Subcutaneous abdominal adipose tissue (tissue), 5 donors: ENCODE results near the gene OR10H5.
"Not testable (repeated sequence)": the region's sequence is repeated elsewhere in the genome, so short reads cannot be mapped to it uniquely, and the experiment has no call there.

ENCODE experiments used
- H3K27ac ChIP-seq: one replicate; pipeline ENCODE4 v1.7.0; 2013; ENCODE audit warnings: low read depth, mild to moderate bottlenecking, inconsistent platforms, low read length, moderate library complexity
- H3K27me3 ChIP-seq, 5 donors: one replicate each; pipeline ENCODE4 v1.7.0; 2013; ENCODE audit warnings: low read length in 5 of 5, inconsistent platforms in 1 of 5; ENCODE audit not compliant: control insufficient read depth in 5 of 5, insufficient read depth in 4 of 5
- H3K36me3 ChIP-seq, 5 donors: one replicate each; pipeline ENCODE4 v1.7.0; 2013; ENCODE audit warnings: low read length in 5 of 5; ENCODE audit not compliant: control insufficient read depth in 5 of 5, insufficient read depth in 5 of 5
- H3K4me1 ChIP-seq, 5 donors: one replicate each; pipeline ENCODE4 v1.7.0; 2013; ENCODE audit warnings: low read length in 5 of 5, mild to moderate bottlenecking in 3 of 5, moderate library complexity in 1 of 5; ENCODE audit not compliant: control insufficient read depth in 5 of 5, insufficient read depth in 5 of 5
- H3K4me3 ChIP-seq, 5 donors: one replicate each; pipeline ENCODE4 v1.7.0; 2013; ENCODE audit warnings: low read length in 5 of 5, low read depth in 1 of 5
- H3K9ac ChIP-seq, 5 donors: one replicate each; pipeline ENCODE4 v1.7.0; 2013; ENCODE audit warnings: low read length in 5 of 5, mild to moderate bottlenecking in 4 of 5, moderate library complexity in 3 of 5
- H3K9me3 ChIP-seq, 5 donors: one replicate each; pipeline ENCODE4 v1.7.0; 2013; ENCODE audit warnings: low read length in 5 of 5; ENCODE audit not compliant: control insufficient read depth in 5 of 5
- donor health status: healthy.
- donor health status: healthy.
- donor health status: healthy.
- donor health status: healthy.
- donor health status: healthy.

OR10H5 gene, protein sequence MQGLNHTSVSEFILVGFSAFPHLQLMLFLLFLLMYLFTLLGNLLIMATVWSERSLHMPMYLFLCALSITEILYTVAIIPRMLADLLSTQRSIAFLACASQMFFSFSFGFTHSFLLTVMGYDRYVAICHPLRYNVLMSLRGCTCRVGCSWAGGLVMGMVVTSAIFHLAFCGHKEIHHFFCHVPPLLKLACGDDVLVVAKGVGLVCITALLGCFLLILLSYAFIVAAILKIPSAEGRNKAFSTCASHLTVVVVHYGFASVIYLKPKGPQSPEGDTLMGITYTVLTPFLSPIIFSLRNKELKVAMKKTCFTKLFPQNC

DNA sequence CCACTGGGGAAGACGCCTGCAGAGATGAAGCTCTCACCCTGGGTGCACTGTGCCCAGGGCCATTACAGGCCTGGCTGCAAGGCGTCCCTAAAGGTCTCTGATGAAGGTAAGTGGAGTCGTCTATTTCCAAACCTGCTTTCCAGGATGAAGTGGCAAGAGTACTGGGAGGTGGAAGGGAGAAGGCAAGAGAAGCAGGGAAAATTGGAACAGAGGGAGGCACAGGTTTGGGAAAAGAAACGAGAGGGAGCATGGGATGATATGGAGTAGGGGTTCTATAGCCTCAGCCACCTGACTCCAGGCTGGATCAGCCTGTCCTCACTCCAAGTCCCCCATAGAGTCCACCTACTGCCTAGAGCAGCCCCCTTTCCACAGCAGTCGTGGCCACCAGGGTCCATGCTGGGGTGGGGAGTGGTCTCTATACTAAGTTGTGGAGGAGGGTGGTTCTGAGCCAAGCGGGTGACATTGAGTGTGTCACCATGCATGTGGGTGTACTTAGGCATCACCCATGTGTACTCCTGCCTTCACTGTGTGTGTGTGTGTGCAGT, at the start of gene OR10H5:
Gene OR10H5 (plus strand): TSS at position 51 of the 545 bp plus-strand sequence. CDS start 6,388 bp downstream, outside the sequence.
- no peak within 1 kb of the TSS for H3K27ac ChIP-seq
- H3K9ac ChIP-seq = no peak within 1 kb of the TSS
- no peaks in the 10 kb centered on the region for H3K36me3 ChIP-seq
- no peaks in the 10 kb centered on the region for H3K9me3 ChIP-seq
- no peaks in the 10 kb centered on the region for H3K4me1 ChIP-seq
- H3K27me3 ChIP-seq = peaks cover 7 to 18% (median 10%) of the 10 kb centered on the region in 5 donors
- H3K4me3 ChIP-seq = no peak within 1 kb of the TSS

DNA sequence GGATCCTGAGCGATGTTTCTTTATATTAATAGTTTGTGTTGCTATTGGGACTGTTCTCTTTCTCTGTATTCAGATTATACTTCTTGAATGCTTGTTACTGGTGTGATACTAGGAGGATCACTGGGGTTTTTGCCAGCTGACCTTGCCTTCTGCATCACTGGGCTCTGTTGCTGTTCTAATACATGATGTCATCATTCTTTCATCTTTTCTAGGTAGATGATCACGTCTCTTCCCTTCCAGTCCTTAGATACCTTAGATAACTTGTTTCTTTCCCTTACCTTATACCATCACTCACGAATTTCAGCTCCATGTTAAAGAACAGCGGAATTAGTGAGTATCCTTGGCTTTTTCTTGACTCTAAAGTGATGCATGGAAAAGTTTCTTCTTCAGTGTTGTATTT, 49.7 kb upstream of the OR10H5 start, which contains the start of gene OR10H3:
Gene OR10H3 (plus strand): TSS at position 264 of the 400 bp plus-strand sequence. CDS start 3,408 bp downstream, outside the sequence.
- peaks cover 0 to 3% (median 0%) of the 10 kb centered on the region in 5 donors for H3K27me3 ChIP-seq
- peaks cover 7 to 25% (median 17%) of the 10 kb centered on the region in 5 donors for H3K9me3 ChIP-seq
- H3K36me3 ChIP-seq = no peaks in the 10 kb centered on the region
- no peak within 1 kb of the TSS for H3K9ac ChIP-seq
- H3K4me3 ChIP-seq = no peak within 1 kb of the TSS
- H3K27ac ChIP-seq = no peak within 1 kb of the TSS
- H3K4me1 ChIP-seq = no peaks in the 10 kb centered on the region

DNA sequence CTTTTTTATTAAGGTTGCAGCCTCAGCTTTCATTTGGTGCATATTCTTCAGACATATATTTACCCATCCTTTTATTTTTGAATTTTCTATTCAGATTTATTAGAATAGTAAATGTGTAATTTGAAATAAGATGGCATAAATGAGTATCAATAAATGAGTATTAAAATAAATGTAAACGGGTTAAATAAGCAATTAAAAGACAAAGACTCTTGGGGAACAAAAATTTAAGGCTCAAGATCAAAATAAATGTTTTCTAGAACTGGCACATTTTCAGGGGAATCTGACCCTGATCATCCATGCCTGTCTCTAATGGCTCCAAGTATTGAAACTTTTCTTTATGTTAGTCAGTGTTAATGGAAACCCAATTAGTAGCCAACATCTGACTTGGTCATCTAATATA, 46.7 kb upstream of the OR10H5 start:
- Histone ChIP-seq H3K4me3 (no peak overlapping the region), H3K27me3 (peaks cover 0 to 10% (median 0%) of the 10 kb centered on the region in 5 donors), H3K9ac (no peak overlapping the region), H3K4me1 (no peaks in the 10 kb centered on the region), H3K36me3 (no peaks in the 10 kb centered on the region), H3K9me3 (peaks cover 7 to 25% (median 17%) of the 10 kb centered on the region in 5 donors), H3K27ac (no peak overlapping the region)

DNA sequence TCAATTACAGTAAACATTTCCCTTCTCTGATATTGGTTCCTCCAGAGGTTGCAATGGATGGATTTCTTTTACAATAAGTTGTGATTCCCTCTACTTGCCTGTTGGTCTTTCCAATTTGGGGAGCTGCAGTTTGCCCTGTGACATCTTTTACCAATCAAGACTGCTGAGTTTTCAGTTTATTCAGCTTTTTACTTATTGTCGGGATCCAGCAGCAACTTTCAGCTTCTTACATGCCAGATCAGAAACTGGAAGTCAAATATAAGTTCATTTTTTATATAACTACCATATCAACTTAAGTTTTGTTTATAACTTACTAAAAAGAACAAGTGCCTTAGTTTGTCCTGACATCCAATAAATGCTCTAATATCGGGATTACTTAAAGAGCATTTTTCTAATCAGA, 39.2 kb upstream of the OR10H5 start:
- H3K4me1 ChIP-seq = no peaks in the 10 kb centered on the region
- no peak overlapping the region for H3K9ac ChIP-seq
- no peak overlapping the region for H3K27ac ChIP-seq
- peaks cover 11 to 17% (median 12%) of the 10 kb centered on the region in 5 donors for H3K27me3 ChIP-seq
- no peaks in the 10 kb centered on the region for H3K36me3 ChIP-seq
- no peaks in the 10 kb centered on the region for H3K9me3 ChIP-seq
- H3K4me3 ChIP-seq = no peak overlapping the region

DNA sequence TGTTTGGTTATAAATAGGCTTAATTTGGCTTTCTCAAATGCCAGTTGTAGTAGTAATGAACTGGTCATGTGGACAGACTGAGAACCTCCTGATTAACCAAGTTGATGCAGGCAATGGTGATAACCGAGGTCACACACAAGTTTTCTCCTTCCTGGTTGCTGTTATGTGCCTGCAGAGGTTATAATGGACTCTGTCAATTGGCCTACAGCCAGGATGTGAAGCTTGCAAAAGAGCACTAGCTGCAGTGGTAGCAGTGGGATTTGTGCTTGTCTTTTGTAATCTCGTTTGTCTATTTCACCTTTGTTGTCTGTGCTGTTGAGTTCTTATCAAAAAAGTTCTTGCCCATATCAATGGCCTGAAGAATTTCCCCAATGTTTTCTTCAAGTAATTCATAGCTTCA, 29.1 kb upstream of the OR10H5 start:
- Histone ChIP-seq H3K27ac (no peak overlapping the region), H3K27me3 (peaks cover 13 to 25% (median 17%) of the 10 kb centered on the region in 5 donors), H3K36me3 (no peaks in the 10 kb centered on the region)

DNA sequence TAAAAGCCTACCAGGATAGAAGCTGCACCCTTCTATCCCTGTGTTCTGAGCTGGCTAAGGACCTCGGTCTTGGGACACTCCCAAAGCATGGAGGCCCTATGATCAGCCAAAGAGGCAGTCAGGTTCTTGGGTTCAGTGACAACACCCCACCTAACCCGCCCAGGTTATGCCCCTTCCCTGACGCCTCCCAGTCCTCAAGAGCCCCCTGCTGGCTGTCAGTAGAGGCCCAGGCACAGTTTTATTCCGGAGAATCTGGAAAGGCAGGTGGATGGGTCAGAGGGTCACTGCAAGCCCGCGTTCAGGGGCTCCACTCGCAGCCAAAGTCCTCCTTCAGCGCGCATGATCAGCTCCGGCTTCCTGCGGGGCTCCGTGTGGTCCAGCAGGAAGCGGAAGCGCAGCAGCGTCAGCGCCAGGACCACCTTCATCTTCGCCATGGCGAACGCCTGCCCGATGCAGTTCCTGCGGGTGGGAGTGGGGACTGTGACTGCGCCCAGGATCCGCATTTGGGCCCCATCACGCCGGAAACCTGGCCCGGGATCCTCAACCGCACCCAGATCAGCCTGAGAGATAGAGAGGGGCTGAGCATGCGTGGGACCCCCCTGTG, 27.4 kb upstream of the OR10H5 start:
- no peaks in the 10 kb centered on the region for H3K4me1 ChIP-seq
- H3K4me3 ChIP-seq = no peak overlapping the region
- H3K27ac ChIP-seq = no peak overlapping the region
- H3K36me3 ChIP-seq = no peaks in the 10 kb centered on the region
- no peaks in the 10 kb centered on the region for H3K9me3 ChIP-seq
- peaks cover 13 to 25% (median 17%) of the 10 kb centered on the region in 5 donors for H3K27me3 ChIP-seq
- H3K9ac ChIP-seq = no peak overlapping the region

More for the DNA sequence above, 29.1 kb upstream of the OR10H5 start:
- no peaks in the 10 kb centered on the region for H3K9me3 ChIP-seq
- H3K4me3 ChIP-seq = no peak overlapping the region
- H3K9ac ChIP-seq = no peak overlapping the region
- H3K4me1 ChIP-seq = no peaks in the 10 kb centered on the region

DNA sequence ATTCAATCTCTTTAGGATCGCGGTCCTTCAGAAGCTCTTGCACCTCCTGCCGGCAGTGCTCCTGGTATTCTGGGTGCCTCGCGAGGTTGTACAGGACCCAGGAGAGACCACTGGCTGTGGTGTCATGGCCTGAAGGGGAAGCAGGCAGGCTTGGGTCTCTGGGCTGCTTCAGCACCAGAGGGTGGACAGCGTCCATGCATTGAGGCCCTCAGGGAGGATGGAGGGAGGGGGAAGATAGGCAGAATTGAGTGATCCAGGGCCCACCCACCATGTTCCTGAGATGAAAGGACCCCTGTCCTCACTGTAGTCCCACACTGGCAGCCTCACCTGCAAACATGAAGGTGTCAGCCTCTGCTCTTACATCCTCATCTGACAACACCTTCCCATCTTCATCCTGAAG, 17.9 kb upstream of the OR10H5 start:
- Histone ChIP-seq H3K36me3 (no peaks in the 10 kb centered on the region), H3K4me3 (no peak overlapping the region)

DNA sequence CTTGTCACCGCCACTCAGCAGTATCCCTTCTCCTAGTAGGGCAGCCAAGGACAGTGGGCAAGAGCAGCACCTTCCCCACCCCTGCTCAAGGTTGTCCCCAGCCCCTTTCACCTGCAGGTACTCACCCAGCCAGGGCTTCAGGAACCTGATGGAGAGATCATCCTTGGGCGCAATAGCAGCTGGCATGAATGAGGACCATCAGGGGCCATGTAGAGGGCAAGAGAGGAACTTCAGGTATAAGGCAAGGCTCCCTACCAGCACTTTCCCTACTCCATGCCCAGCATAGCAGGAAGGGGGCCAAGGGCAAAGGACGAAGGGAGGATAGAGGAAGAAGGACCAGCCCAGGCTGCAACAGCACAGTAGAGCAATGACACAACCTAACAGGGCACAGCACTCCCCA, 13.3 kb upstream of the OR10H5 start:
- H3K36me3 ChIP-seq, H3K4me3 ChIP-seq, H3K9ac ChIP-seq, H3K27ac ChIP-seq, H3K4me1 ChIP-seq, H3K9me3 ChIP-seq: not testable (repeated sequence)
- peaks cover 0 to 16% (median 6%) of the 10 kb centered on the region in 5 donors for H3K27me3 ChIP-seq

More for the DNA sequence above, 17.9 kb upstream of the OR10H5 start:
- Histone ChIP-seq H3K4me1 (no peaks in the 10 kb centered on the region), H3K9ac (no peak overlapping the region), H3K27me3 (peaks cover 0 to 5% (median 0%) of the 10 kb centered on the region in 5 donors), H3K27ac (no peak overlapping the region), H3K9me3 (peaks cover 0 to 3% (median 2%) of the 10 kb centered on the region in 5 donors)

DNA sequence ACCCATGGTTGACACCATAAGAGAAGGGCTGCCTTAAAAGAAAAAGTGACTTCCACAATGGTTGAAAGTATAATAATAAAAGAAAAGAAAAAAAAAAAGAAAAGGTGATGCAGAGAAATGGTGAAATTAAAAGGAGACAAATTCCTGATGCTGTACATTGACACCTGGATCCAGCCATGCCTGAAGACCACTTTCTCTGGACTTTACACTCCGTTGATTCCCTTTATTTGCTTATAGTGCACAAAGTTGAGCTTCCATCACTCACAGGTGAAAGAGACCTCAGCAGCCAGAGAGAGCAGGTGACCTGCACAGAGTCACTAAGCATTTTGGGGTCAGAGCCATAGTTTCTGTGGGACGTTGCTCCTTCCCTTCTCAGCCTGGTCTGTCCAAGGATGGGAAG, 12.2 kb upstream of the OR10H5 start:
- H3K36me3 ChIP-seq = no peaks in the 10 kb centered on the region
- peaks cover 0 to 10% (median 9%) of the 10 kb centered on the region in 5 donors for H3K4me1 ChIP-seq
- H3K4me3 ChIP-seq = no peak overlapping the region
- H3K27me3 ChIP-seq = peaks cover 0 to 12% (median 6%) of the 10 kb centered on the region in 5 donors
- no peak overlapping the region for H3K27ac ChIP-seq
- no peak overlapping the region for H3K9ac ChIP-seq
- H3K9me3 ChIP-seq = no peaks in the 10 kb centered on the region

DNA sequence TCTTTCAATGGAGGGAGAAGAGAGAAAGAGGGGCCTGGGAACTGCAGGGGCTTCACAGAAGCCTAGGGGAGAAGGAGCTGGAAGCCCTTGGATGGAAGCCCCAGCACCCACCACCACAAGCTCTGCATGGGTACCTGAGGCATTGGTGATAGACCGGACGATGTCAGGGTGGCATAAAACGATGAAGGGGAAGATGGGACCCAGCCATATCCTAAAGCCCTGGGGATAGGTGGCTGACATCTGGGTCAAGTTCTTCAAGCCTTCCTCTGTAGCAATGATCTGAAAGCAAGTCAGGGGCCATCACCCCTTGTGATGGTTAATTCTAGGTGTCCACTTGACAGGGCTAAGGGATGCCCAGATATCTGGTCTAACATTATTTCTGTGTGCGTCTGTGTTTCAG, 11.2 kb upstream of the OR10H5 start:
- H3K36me3 ChIP-seq = no peaks in the 10 kb centered on the region
- H3K4me3 ChIP-seq = no peak overlapping the region
- peaks cover 0 to 17% (median 16%) of the 10 kb centered on the region in 5 donors for H3K4me1 ChIP-seq
- H3K27ac ChIP-seq = no peak overlapping the region
- H3K9me3 ChIP-seq = no peaks in the 10 kb centered on the region
- H3K9ac ChIP-seq = no peak overlapping the region
- peaks cover 0 to 12% (median 6%) of the 10 kb centered on the region in 5 donors for H3K27me3 ChIP-seq
